Raji (cell line): ENCODE results near the gene YPEL1.

ENCODE experiments used
- POLR2A ChIP-seq: IDR thresholded peaks from 2 replicates; pipeline ENCODE4 v1.6.1; 2011; ENCODE audit warnings: low read depth, low read length, control low read depth; ENCODE audit not compliant: insufficient read depth

Gene YPEL1

DNA sequence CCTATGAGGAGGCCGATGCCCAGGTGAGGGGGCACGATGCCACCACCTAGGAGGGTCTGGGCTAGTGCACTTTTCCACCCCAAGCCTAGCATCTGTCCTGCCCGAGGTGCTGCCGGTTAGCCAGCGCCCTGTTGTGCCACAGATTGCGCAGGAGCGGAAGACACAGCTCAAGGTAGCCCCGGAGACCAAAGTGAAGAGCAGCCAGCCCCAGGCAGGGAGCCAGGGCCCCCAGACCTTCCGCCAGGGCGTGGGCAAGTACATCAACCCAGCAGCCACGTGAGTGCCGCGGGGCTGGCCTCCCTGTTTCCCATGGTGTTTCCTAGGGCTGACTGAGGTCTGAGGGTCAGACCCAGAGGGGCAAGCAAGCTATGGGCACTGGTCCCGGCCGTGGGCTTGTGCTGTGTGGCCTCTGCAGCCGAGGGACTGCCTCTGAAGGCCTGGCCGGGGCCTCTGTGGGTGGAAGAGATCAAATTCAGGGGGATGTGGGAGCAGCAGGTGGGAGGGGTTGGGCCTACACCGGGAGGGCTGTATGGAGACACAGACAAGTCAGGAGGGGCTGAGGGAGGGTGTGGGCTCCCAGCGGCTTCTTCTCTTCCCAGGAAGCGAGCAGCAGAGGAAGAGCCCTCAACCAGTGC is 40.7 kb downstream of the YPEL1 start:
- no peak for TF ChIP-seq POLR2A

DNA sequence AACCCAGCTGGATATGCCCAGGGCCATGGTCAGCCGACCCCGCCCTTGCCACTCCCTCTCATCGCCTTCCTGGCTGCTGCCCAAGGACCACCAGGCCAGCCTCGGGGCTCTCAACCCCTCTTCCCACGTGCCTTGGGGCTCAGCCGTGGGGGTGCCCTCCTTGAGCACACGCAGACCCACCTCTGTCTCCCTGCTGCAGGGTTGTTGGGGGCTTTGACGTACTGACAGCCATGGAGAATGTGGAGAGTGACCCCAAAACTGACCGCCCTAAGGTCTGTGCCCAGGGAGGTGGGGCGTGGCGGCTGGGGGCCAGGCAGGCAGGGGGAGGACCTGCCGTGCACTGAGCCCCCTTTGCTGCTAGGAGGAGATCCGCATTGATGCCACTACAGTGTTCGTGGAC is 41.2 kb downstream of the YPEL1 start:
- no peak for TF ChIP-seq POLR2A

DNA sequence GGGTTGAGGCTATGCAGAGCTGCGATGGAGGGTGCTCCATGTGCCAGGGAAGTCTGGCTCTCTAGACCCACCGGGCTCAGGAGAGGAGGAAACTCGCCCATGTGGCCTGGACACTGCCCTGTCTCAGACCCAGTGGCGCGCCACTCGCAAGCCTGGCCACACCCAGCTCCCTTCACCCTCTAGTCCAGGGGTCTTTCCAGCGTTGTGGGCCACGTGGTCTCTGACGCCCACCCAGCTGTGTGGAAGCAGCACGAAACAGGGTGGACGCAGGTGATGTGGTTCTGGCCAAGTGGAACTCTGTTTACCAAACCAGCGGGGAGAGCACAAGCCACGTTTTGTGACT is 41.6 kb downstream of the YPEL1 start:
- TF ChIP-seq POLR2A: no peak

GRCh38 chr22:21693333-21693998 is 42.1 kb downstream of the YPEL1 start:
- no peak for TF ChIP-seq POLR2A

- no peak for TF ChIP-seq POLR2A
Measured at GRCh38 chr22:21691816-21692215, 43.8 kb downstream of the YPEL1 start.

DNA sequence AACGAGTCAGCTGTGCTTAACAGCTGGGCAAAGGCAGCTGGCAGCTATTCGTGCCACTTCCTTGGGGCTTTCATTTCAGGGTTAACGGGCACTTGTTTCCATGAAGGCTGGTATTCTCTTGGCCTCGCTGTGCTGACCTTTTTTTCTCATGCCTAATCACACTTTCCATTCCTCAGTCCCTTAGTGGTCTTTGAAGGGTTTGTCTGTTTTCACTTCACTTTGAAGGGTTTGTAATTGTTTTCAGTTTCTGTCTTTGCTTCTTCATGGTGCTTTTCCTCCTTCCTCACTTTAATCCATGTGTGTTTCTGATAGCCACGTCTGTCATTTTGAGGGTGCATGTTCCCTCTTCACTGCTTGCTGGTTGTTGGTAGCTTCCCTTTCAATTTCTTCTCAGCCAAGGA is 45.2 kb downstream of the YPEL1 start:
- no peak for TF ChIP-seq POLR2A

DNA sequence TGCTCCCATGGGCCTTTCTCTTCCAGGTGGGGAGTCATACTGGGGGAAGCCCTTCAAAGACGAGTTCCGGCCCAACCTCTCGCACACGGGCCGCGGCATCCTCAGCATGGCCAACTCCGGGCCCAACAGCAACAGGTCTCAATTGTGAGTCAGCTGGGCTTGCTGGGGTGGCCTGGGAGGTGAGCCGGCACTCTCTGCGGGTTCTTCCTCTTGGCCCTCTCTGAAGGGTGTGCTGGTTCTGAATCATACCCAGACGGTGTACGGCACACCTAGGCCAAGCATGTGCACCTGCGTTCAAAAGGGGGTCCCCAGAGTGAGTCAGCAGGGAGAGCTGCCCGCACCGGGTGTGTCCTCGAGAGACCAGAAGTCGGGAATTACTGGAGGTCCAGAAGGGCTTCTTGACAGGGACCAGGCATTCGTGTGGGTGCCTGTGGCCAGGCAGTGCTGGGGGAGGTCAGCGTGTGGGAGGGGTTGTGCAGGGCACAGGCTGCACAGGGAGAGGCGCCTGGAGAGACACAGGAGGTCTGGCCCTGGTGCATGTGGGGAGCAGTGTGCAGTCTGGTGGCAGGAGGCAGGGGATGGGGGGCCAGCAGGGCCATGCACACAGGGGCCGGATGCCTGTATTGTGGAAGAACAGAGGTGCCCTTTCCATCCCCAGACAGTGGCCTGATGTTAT is 46.8 kb downstream of the YPEL1 start:
- TF ChIP-seq POLR2A: no peak

- TF ChIP-seq POLR2A: no peak
Measured at GRCh38 chr22:21688341-21688705, 47.3 kb downstream of the YPEL1 start.

- TF ChIP-seq POLR2A: no peak
Measured at GRCh38 chr22:21687685-21688259, 47.8 kb downstream of the YPEL1 start.

GRCh38 chr22:21686634-21687393 is 48.8 kb downstream of the YPEL1 start:
- TF ChIP-seq POLR2A: no peak

DNA sequence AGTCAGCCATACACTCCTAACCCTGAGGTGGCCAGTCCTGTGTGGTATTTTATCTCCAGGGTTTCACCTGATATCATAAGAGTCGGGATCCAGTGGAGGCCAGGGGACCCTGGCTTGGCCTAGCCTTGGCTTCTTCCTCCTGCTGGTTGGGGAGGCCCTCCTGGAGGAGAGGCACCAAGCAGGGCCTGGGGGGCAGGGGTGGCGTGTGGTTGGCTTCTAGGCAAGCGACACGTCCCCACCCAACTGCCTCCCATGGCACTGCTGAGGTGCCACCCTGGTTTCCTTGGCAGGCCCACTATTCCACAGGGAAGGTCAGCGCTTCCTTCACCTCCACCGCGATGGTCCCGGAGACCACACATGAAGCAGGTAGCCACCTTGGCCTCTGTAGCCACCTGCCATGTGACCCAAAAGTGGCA is 49.4 kb downstream of the YPEL1 start:
- no peak for TF ChIP-seq POLR2A

DNA sequence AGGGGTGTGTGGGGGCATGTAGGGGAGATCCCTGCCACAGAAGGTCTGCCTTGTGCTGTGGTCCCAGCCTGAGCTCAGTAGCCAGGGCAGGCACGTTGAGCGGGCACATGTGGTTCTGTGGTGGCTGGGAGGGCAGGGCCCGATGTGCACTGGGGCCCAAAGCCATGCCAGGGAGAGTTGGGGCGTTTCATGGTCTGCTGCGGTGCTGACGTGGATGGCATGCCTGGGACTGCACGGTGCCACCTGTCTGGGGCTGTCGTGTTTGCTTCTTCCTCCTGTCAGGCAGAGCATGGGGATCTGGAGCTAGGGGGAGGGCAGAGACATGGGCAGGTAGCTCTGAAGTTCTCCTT is 50.5 kb downstream of the YPEL1 start:
- TF ChIP-seq POLR2A: no peak

- no peak for TF ChIP-seq POLR2A
Measured at GRCh38 chr22:21684492-21685163, 51.0 kb downstream of the YPEL1 start.

DNA sequence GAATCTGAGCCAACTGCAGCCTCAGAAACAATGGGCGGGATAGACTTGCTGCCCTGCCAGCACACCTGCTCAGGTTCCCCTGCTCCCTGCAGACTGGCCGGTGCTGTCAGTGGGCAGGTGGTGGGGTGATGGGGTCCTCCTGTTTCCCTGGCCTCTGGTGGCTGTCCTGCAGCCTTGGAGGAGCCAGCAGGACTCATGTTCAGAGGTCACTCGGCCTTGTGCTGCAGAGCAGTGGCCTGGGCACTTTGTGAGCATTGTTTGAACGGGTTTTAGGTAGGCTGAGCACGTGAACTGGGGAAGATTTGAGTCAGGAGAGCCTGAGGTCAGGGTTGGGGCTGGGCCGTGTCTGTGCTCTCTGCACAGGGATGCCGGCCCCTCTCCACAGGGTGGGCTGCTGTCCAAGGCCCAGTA is 52.2 kb downstream of the YPEL1 start:
- TF ChIP-seq POLR2A: no peak
